ENCODE measurements around the gene STK4. TPM values are rescaled to one million over a fixed set of nuclear protein-coding genes. Genes with fewer than 3 reads are reported as not detected.

The STK4 gene
- total and polyA plus RNA-seq, 2 donors (not counting 3 experiments of a cell fraction or from before 2014, with no cell fraction given) = 9.1 to 29.6 TPM

- BruUV-seq (replicated peaks) = no TSS peak
- POLR2A ChIA-PET = no interaction called here
- TF ChIP-seq FOS (IDR thresholded peaks at IDR 0.05; ENCODE audit: borderline replicate concordance, insufficient read depth, low read length) (no peak), POLR2AphosphoS5 (IDR thresholded peaks at IDR 0.05; ENCODE audit: insufficient read depth, low read depth, low read length) (no peak), POLR2A (IDR thresholded peaks at IDR 0.05; ENCODE audit: low read depth, low read length) (no peak), GATA2 (IDR thresholded peaks at IDR 0.05; ENCODE audit: insufficient read depth, insufficient read length, low read depth, low read length) (no peak), JUN (IDR thresholded peaks at IDR 0.05; ENCODE audit: borderline replicate concordance, insufficient read depth, insufficient read length, low read depth) (no peak)
- TF ChIP-seq, protein P1, sequence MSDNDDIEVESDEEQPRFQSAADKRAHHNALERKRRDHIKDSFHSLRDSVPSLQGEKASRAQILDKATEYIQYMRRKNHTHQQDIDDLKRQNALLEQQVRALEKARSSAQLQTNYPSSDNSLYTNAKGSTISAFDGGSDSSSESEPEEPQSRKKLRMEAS (IDR thresholded peaks at IDR 0.05; ENCODE audit: insufficient read depth, insufficient read length) = no peak
- no peak overlapping the region for H3K4me2 ChIP-seq (ENCODE audit: insufficient read depth, low read length)
- no peak overlapping the region for H2AFZ ChIP-seq (ENCODE audit: low read depth, low read length)
- H3K27ac ChIP-seq (ENCODE audit: insufficient read depth, low read depth, low read length) = no peak overlapping the region
- FAIRE-seq (peak; percentile 48), DNase-seq (ENCODE audit: low read depth, low spot score) (no peak)
- no peaks in the 10 kb centered on the region for H4K20me1 ChIP-seq (replicated peaks; ENCODE audit: control insufficient read depth, extremely low read depth, insufficient read depth, low read length)
- CTCF ChIA-PET = interaction anchor here (1.2 kb wide), 1 partner anchor 12 kb away, joined by 4 read pairs; no protein-coding TSS in a partner anchor
- H3K9me3 ChIP-seq (replicated peaks; ENCODE audit: control insufficient read depth, insufficient read depth, low read length) = no peaks in the 10 kb centered on the region
- peaks cover 7 to 12% of the 10 kb centered on the region in 2 experiments for H3K36me3 ChIP-seq (ENCODE audit: control insufficient read depth in 2 of 2, extremely low read depth in 1 of 2, insufficient read depth in 2 of 2, low read length in 2 of 2)
- intact Hi-C loops (cut with micrococcal nuclease) (no loop called here), dilution Hi-C loops (cut with MboI; ENCODE audit: extremely low pct_ligation_motif_present, low sequenced_read_pairs) (no loop called here)
- no peaks in the 10 kb centered on the region for H3K79me2 ChIP-seq (ENCODE audit: control insufficient read depth, insufficient read depth, low read length)
- no peaks in the 10 kb centered on the region for H3K4me1 ChIP-seq (ENCODE audit: control insufficient read depth, extremely low read depth, insufficient read depth, low read length)
- no peak overlapping the region for H3K4me3 ChIP-seq (replicated peaks in 1 of 3; ENCODE audit: insufficient read depth in 1 of 3, low read depth in 1 of 3, low read length in 3 of 3)
- no peaks in the 10 kb centered on the region for H3K27me3 ChIP-seq (ENCODE audit: control insufficient read depth in 2 of 2, insufficient read depth in 2 of 2, low read length in 2 of 2)
- H3K9me1 ChIP-seq (replicated peaks; ENCODE audit: control insufficient read depth, extremely low read depth, insufficient read depth, low read length) = no peaks in the 10 kb centered on the region
- no peak overlapping the region for H3K9ac ChIP-seq (replicated peaks; ENCODE audit: extremely low read depth, insufficient read depth, low read length)
These were observed 12.8 kb downstream of the STK4 start for GRCh38 chr20:44979090-44979621.

- Histone ChIP-seq H2AFZ (ENCODE audit: low read depth, low read length) (no peak overlapping the region), H3K27me3 (ENCODE audit: control insufficient read depth in 2 of 2, insufficient read depth in 2 of 2, low read length in 2 of 2) (no peaks in the 10 kb centered on the region), H3K4me1 (ENCODE audit: control insufficient read depth, extremely low read depth, insufficient read depth, low read length) (no peaks in the 10 kb centered on the region), H3K36me3 (ENCODE audit: control insufficient read depth in 2 of 2, extremely low read depth in 1 of 2, insufficient read depth in 2 of 2, low read length in 2 of 2) (peaks cover 3 to 7% of the 10 kb centered on the region in 2 experiments), H3K9me3 (replicated peaks; ENCODE audit: control insufficient read depth, insufficient read depth, low read length) (no peaks in the 10 kb centered on the region), H3K4me3 (replicated peaks in 1 of 3; ENCODE audit: insufficient read depth in 1 of 3, low read depth in 1 of 3, low read length in 3 of 3) (no peak overlapping the region), H3K79me2 (ENCODE audit: control insufficient read depth, insufficient read depth, low read length) (no peaks in the 10 kb centered on the region), H3K4me2 (ENCODE audit: insufficient read depth, low read length) (no peak overlapping the region), H3K9me1 (replicated peaks; ENCODE audit: control insufficient read depth, extremely low read depth, insufficient read depth, low read length) (no peaks in the 10 kb centered on the region), H4K20me1 (replicated peaks; ENCODE audit: control insufficient read depth, extremely low read depth, insufficient read depth, low read length) (no peaks in the 10 kb centered on the region), H3K27ac (ENCODE audit: insufficient read depth, low read depth, low read length) (no peak overlapping the region), H3K9ac (replicated peaks; ENCODE audit: extremely low read depth, insufficient read depth, low read length) (no peak overlapping the region)
- POLR2A ChIA-PET = no interaction called here
- no peak for FAIRE-seq
- TF ChIP-seq MYC (IDR thresholded peaks at IDR 0.05; ENCODE audit: low read depth, low read length) = no peak
- TF ChIP-seq, protein P2, sequence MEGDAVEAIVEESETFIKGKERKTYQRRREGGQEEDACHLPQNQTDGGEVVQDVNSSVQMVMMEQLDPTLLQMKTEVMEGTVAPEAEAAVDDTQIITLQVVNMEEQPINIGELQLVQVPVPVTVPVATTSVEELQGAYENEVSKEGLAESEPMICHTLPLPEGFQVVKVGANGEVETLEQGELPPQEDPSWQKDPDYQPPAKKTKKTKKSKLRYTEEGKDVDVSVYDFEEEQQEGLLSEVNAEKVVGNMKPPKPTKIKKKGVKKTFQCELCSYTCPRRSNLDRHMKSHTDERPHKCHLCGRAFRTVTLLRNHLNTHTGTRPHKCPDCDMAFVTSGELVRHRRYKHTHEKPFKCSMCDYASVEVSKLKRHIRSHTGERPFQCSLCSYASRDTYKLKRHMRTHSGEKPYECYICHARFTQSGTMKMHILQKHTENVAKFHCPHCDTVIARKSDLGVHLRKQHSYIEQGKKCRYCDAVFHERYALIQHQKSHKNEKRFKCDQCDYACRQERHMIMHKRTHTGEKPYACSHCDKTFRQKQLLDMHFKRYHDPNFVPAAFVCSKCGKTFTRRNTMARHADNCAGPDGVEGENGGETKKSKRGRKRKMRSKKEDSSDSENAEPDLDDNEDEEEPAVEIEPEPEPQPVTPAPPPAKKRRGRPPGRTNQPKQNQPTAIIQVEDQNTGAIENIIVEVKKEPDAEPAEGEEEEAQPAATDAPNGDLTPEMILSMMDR (IDR thresholded peaks at IDR 0.05; ENCODE audit: extremely low read depth in 1 of 2, insufficient read depth in 1 of 2, low read depth in 1 of 2, low read length in 2 of 2) = no peak
- TF ChIP-seq FOS (IDR thresholded peaks at IDR 0.05; ENCODE audit: borderline replicate concordance, insufficient read depth, low read length) = no peak
- no peak for TF ChIP-seq GATA2 (IDR thresholded peaks at IDR 0.05; ENCODE audit: insufficient read depth, insufficient read length, low read depth, low read length)
- no peak for TF ChIP-seq EZH2 (IDR thresholded peaks at IDR 0.05; ENCODE audit: borderline replicate concordance, low read depth, low read length, severe bottlenecking)
- TF ChIP-seq, protein P1 (IDR thresholded peaks at IDR 0.05; ENCODE audit: insufficient read depth, insufficient read length) = no peak
- no peak for TF ChIP-seq POLR2AphosphoS5 (IDR thresholded peaks at IDR 0.05; ENCODE audit: insufficient read depth, low read depth, low read length)
- BruUV-seq (replicated peaks) = no TSS peak
- dilution Hi-C loops (cut with MboI; ENCODE audit: extremely low pct_ligation_motif_present, low sequenced_read_pairs) = no loop called here
- intact Hi-C loops (cut with micrococcal nuclease) = no loop called here
- CTCF ChIA-PET = interaction anchor here (0.6 to 1.0 kb wide), 2 partner anchors 10 to 483 kb away, joined by 3 read pairs; no protein-coding TSS in a partner anchor
- no peak for DNase-seq (ENCODE audit: low read depth, low spot score)
These were observed 15.6 kb downstream of the STK4 start for GRCh38 chr20:44981736-44982406.

Measured in endothelial cell of umbilical vein (primary cell).